ENCODE measurements around the gene SLC9A9.

Gene SLC9A9

GRCh38 chr3:143367171-143367570 is 481.1 kb downstream of the SLC9A9 start:
- H3K27me3 ChIP-seq (ENCODE audit: insufficient read depth, low read length, poor library complexity): no peaks in the 10 kb centered on the region
- H3K4me3 ChIP-seq (ENCODE audit: low read depth in 1 of 2, low read length in 2 of 2): no peak overlapping the region

GRCh38 chr3:143366672-143367071 is 481.6 kb downstream of the SLC9A9 start:
- Histone ChIP-seq H3K9ac (ENCODE audit: low read depth, low read length) (no peak overlapping the region), H3K79me2 (ENCODE audit: insufficient read depth, low read length) (no peaks in the 10 kb centered on the region), H3K27me3 (ENCODE audit: insufficient read depth, low read length, poor library complexity) (no peaks in the 10 kb centered on the region), H3K27ac (ENCODE audit: low read length) (no peak overlapping the region), H3K4me3 (ENCODE audit: low read depth in 1 of 2, low read length in 2 of 2) (no peak overlapping the region), H3K4me1 (ENCODE audit: insufficient read depth, low read length) (peaks cover 46% of the 10 kb centered on the region), H3K4me2 (ENCODE audit: insufficient read depth, low read length) (no peak overlapping the region), H2AFZ (ENCODE audit: low read depth, low read length) (no peak overlapping the region), H3K36me3 (ENCODE audit: insufficient read depth, low read length) (no peaks in the 10 kb centered on the region), H3K9me3 (ENCODE audit: insufficient read depth, low read length, severe bottlenecking) (no peaks in the 10 kb centered on the region), H4K20me1 (ENCODE audit: insufficient read depth, low read length) (no peaks in the 10 kb centered on the region)
- no peak for DNase-seq
- TF ChIP-seq CTCF (IDR thresholded peaks at IDR 0.05; ENCODE audit: borderline replicate concordance, extremely low read depth, low read length, poor library complexity, severe bottlenecking) (peak; percentile 2), EZH2 (IDR thresholded peaks at IDR 0.05; ENCODE audit: borderline replicate concordance, low read depth, low read length, severe bottlenecking) (no peak)
- no peak for ATAC-seq (ENCODE audit: insufficient read depth, low read depth)

More at GRCh38 chr3:143367171-143367570, 481.1 kb downstream of the SLC9A9 start:
- no peak for TF ChIP-seq EZH2 (IDR thresholded peaks at IDR 0.05; ENCODE audit: borderline replicate concordance, low read depth, low read length, severe bottlenecking)
- no peak for TF ChIP-seq CTCF (IDR thresholded peaks at IDR 0.05; ENCODE audit: borderline replicate concordance, extremely low read depth, low read length, poor library complexity, severe bottlenecking)
- Histone ChIP-seq H3K79me2 (ENCODE audit: insufficient read depth, low read length) (no peaks in the 10 kb centered on the region), H3K9me3 (ENCODE audit: insufficient read depth, low read length, severe bottlenecking) (no peaks in the 10 kb centered on the region), H4K20me1 (ENCODE audit: insufficient read depth, low read length) (no peaks in the 10 kb centered on the region), H3K27ac (ENCODE audit: low read length) (no peak overlapping the region), H3K9ac (ENCODE audit: low read depth, low read length) (no peak overlapping the region), H3K4me1 (ENCODE audit: insufficient read depth, low read length) (peaks cover 41% of the 10 kb centered on the region), H3K4me2 (ENCODE audit: insufficient read depth, low read length) (no peak overlapping the region), H2AFZ (ENCODE audit: low read depth, low read length) (no peak overlapping the region), H3K36me3 (ENCODE audit: insufficient read depth, low read length) (no peaks in the 10 kb centered on the region)
- DNase-seq (no peak), ATAC-seq (ENCODE audit: insufficient read depth, low read depth) (no peak)

- H3K9me3 ChIP-seq (ENCODE audit: insufficient read depth, low read length, severe bottlenecking): no peaks in the 10 kb centered on the region
- H3K4me1 ChIP-seq (ENCODE audit: insufficient read depth, low read length): peaks cover 68% of the 10 kb centered on the region
- no peaks in the 10 kb centered on the region for H4K20me1 ChIP-seq (ENCODE audit: insufficient read depth, low read length)
- H3K79me2 ChIP-seq (ENCODE audit: insufficient read depth, low read length): peaks cover 2% of the 10 kb centered on the region; the same call in 1 of the 2 replicates
- no peaks in the 10 kb centered on the region for H3K27me3 ChIP-seq (ENCODE audit: insufficient read depth, low read length, poor library complexity)
- no peak for DNase-seq
- H2AFZ ChIP-seq (ENCODE audit: low read depth, low read length): no peak overlapping the region
- peak overlapping the region; percentile 60 for H3K4me2 ChIP-seq (ENCODE audit: insufficient read depth, low read length)
- peak overlapping the region; percentile 69 for H3K9ac ChIP-seq (ENCODE audit: low read depth, low read length)
- no peak for TF ChIP-seq CTCF (IDR thresholded peaks at IDR 0.05; ENCODE audit: borderline replicate concordance, extremely low read depth, low read length, poor library complexity, severe bottlenecking)
- no peak for TF ChIP-seq EZH2 (IDR thresholded peaks at IDR 0.05; ENCODE audit: borderline replicate concordance, low read depth, low read length, severe bottlenecking)
- H3K27ac ChIP-seq (ENCODE audit: low read length): peak overlapping the region; percentile 99
- H3K4me3 ChIP-seq (ENCODE audit: low read depth in 1 of 2, low read length in 2 of 2): 0 out of 4 replicates have a peak overlapping the region, but pooled peaks of 1 of the 2 experiments have one; percentile 2
- ATAC-seq (ENCODE audit: insufficient read depth, low read depth): no peak
- no peaks in the 10 kb centered on the region for H3K36me3 ChIP-seq (ENCODE audit: insufficient read depth, low read length)
Observed at GRCh38 chr3:143363949-143364348, 484.3 kb downstream of the SLC9A9 start.

Data from DND-41 (cell line).